ENCODE measurements around the gene PRDM11. TPM values are rescaled to one million over a fixed set of nuclear protein-coding genes. Genes with fewer than 3 reads are reported as not detected.

The PRDM11 gene
- total and polyA plus RNA-seq, 4 donors = 0.64 to 6.9 (median 2.8) TPM

GRCh38 chr11:45210846-45211245 is 64.4 kb downstream of the PRDM11 start:
- peaks cover 0 to 7% (median 2%) of the 10 kb centered on the region in 4 donors for H3K36me3 ChIP-seq (ENCODE audit: control insufficient read depth in 4 of 4, insufficient read depth in 3 of 4, low read depth in 1 of 4, low read length in 3 of 4)
- H3K9ac ChIP-seq (ENCODE audit: low read depth in 1 of 2, low read length in 2 of 2) = no peak overlapping the region
- TF ChIP-seq ZBTB33 (IDR thresholded peaks at IDR 0.05) = no peak
- no peak for TF ChIP-seq HNF4G (IDR thresholded peaks at IDR 0.05)
- TF ChIP-seq RXRA (IDR thresholded peaks at IDR 0.05) = no peak
- TF ChIP-seq ATF3 (IDR thresholded peaks at IDR 0.05) = no peak
- no peak for TF ChIP-seq SP1 (IDR thresholded peaks at IDR 0.05)
- no peak for TF ChIP-seq EGR1 (IDR thresholded peaks at IDR 0.05; ENCODE audit: low read depth in 2 of 2)
- no peak for TF ChIP-seq RAD21 (IDR thresholded peaks at IDR 0.05)
- no peak for TF ChIP-seq YY1 (IDR thresholded peaks at IDR 0.05)
- TF ChIP-seq GABPA (IDR thresholded peaks at IDR 0.05 in 1 of 2, conservative IDR thresholded peaks at IDR 0.05 in 1 of 2) = no peak
- TF ChIP-seq FOXA1 (IDR thresholded peaks at IDR 0.05) = no peak
- TF ChIP-seq NR2F2 (IDR thresholded peaks at IDR 0.05) = no peak
- no peak for TF ChIP-seq CTCF (IDR thresholded peaks at IDR 0.05; ENCODE audit: low read depth, low read length, missing input control)
- TF ChIP-seq MAX (IDR thresholded peaks at IDR 0.05) = no peak
- no peak for TF ChIP-seq HNF4A (conservative IDR thresholded peaks at IDR 0.05)
- TF ChIP-seq JUND (IDR thresholded peaks at IDR 0.05) = no peak
- no peak for TF ChIP-seq FOXA2 (IDR thresholded peaks at IDR 0.05)
- no peak for TF ChIP-seq TAF1 (conservative IDR thresholded peaks at IDR 0.05)
- no peak for TF ChIP-seq REST (IDR thresholded peaks at IDR 0.05)
- no peak for DNase-seq (ENCODE audit: low spot score)
- WGBS = 95% methylated on average over 9 of the region's 9 CpGs
- no peaks in the 10 kb centered on the region for H3K9me3 ChIP-seq (ENCODE audit: control insufficient read depth in 4 of 4, low read length in 3 of 4)
- H3K27me3 ChIP-seq (ENCODE audit: control insufficient read depth in 4 of 4, insufficient read depth in 4 of 4, low read length in 3 of 4) = no peaks in the 10 kb centered on the region
- H3K27ac ChIP-seq (ENCODE audit: low read depth in 1 of 2, low read length in 2 of 2) = no peak overlapping the region
- H3K4me3 ChIP-seq (ENCODE audit: low read depth in 1 of 3, low read length in 3 of 3) = no peak overlapping the region
- no peaks in the 10 kb centered on the region for H3K4me1 ChIP-seq (ENCODE audit: control insufficient read depth in 4 of 4, insufficient read depth in 4 of 4, low read length in 3 of 4)

Measured in liver (tissue), 9 donors.